ENCODE data around the gene BPIFB2. TPM values are rescaled to one million over a fixed set of nuclear protein-coding genes. Genes with fewer than 3 reads are reported as not detected.
"Not testable (repeated sequence)": the region's sequence is repeated elsewhere in the genome, so short reads cannot be mapped to it uniquely, and the experiment has no call there.

The BPIFB2 gene
- polyA plus RNA-seq, 1 donor from 2014 or later: not detected

DNA sequence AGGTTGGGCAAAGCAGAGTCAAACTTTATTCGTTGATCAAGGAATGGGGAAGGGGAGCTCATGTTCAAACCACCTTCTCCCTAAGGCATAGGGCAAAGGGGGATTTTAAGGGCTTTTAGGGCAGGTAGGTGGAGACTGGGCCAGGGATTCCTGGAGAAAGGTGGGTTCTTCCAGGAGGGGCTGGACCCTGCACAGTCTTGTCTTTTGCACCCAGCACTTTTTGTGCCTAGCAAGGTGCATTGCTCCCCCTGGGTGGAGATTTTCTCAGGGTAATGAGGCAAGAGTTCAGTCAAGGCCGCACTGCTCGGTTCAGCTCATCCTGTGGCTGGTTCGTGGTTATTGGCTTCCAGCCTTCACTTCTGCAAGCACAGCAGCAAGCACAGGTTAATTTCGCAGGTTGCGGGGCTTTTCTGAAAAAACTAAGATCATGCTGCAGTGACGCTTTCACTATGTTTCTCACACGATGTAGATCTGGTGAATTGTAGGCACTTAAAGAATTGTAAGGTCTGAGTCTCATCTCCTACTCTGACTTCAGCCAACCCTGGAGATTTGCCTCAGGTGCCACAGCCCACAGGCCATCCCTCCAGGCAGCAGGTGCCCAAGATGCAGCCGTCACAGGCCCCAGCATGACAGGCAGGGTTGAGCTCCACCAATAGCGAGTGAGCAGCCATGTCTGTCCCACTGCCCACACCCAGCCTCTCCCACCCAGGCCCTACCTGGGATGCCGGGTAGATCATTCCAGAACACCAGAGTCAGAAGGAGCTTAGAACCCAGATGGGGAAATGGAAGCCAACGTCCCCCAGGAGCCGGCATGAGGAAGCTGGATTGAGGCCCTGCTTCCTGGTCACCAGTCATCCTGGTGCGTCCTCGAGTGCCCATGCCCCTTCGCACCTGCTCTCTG is 40.4 kb upstream of the BPIFB2 start:
- Mint-ChIP-seq H3K27me3 (no peaks in the 10 kb centered on the region), H3K4me1 (peaks cover 12 to 27% (median 22%) of the 10 kb centered on the region in 3 donors), H3K9me3 (no peaks in the 10 kb centered on the region), H3K4me3 (peak overlapping the region in 3 of 4 donors; percentile 28 to 65 (median 65)), H3K27ac (peak overlapping the region; percentile 87 to 91 (median 89)), H3K36me3 (no peaks in the 10 kb centered on the region)

- no peaks in the 10 kb centered on the region for H3K36me3 Mint-ChIP-seq
- peak overlapping the region in 2 of 4 donors; percentile 12 to 59 for H3K4me3 Mint-ChIP-seq
- H3K9me3 Mint-ChIP-seq: peaks cover 0 to 1% (median 0%) of the 10 kb centered on the region in 3 donors
- H3K4me1 Mint-ChIP-seq: peaks cover 12 to 32% (median 25%) of the 10 kb centered on the region in 3 donors
- peak overlapping the region; percentile 53 to 91 (median 87) for H3K27ac Mint-ChIP-seq
- no peaks in the 10 kb centered on the region for H3K27me3 Mint-ChIP-seq
These were observed 39.5 kb upstream of the BPIFB2 start for GRCh38 chr20:32967961-32968457.

DNA sequence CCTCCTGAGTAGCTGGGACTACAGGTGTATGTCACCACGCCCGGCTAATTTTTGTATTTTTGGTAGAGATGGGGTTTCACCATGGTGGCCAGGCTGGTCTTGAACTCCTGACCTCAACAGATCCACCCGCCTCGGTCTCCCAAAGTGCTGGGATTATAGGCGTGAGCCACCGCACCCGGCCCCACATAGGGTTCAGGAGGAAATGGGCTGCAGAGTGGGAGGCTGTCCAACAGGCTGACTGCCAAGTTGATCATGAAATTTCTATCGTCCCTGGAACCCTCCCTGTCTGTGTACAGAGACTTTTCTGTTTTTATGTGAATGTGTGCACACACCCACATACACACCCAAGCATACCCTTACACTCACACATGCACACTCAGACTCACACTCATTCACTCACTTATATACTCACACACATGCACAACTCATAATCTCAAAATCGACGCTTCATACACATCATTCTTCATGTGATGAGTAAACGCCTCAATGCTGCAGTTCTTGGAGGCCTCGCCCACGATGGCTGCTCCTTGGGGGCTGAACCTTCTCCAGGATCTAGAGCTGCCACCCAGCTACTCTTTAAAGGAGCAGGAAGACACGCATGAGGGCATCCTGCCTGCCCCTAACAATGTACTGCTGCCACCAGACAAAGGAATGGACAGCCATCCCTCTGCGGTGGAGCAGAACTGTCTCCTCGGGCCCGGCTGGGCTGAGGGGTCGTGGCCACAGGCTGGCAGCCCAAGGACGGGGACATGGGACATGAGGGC is 38.8 kb upstream of the BPIFB2 start:
- peaks cover 0 to 3% (median 0%) of the 10 kb centered on the region in 3 donors for H3K9me3 Mint-ChIP-seq
- H3K27ac Mint-ChIP-seq: peak overlapping the region in 2 of 3 donors; percentile 17 to 88
- no peaks in the 10 kb centered on the region for H3K27me3 Mint-ChIP-seq
- no peaks in the 10 kb centered on the region for H3K36me3 Mint-ChIP-seq
- peak overlapping the region in 3 of 4 donors; percentile 6 to 79 (median 70) for H3K4me3 Mint-ChIP-seq
- peaks cover 16 to 38% (median 28%) of the 10 kb centered on the region in 3 donors for H3K4me1 Mint-ChIP-seq

DNA sequence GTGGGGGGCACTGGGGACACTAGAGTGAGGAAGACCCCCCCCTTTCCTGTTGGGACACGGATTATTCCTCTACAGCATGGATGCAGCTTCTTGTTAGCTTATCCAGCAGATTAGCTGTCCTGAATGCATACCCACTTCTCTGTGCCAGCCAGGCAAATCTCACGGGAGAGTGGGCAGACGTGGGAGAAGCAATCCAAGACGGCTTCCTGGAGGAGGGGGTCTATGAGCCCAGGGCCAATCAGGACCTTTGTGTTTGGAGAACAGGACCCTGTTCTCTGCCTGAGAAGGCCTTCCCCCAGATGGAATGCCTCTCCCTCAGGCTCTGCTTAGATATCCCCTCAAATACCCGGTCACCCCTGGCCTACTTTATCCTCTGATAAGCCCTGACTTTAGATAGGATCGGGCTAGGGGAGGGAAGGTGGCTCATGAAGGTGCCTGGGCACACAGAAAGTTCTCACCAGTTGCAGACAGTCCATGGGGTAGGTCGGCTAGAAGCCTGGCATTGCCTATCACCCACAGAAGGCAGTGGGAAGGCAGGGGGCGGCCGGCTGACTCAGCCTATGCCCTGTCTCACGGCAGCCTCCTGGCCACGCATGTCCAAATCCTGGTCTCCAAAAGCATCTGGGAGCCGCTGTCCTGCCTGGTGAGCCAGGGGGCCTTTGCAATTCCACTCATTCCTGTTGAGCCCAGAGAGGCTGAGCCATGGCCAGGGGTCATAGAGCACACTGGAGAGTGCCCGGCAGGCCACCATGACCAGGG is 38.0 kb upstream of the BPIFB2 start:
- H3K27ac Mint-ChIP-seq: peak overlapping the region in 2 of 3 donors; percentile 17 to 88
- H3K4me3 Mint-ChIP-seq: peak overlapping the region in 2 of 4 donors; percentile 6 to 79
- H3K9me3 Mint-ChIP-seq: peaks cover 0 to 3% (median 0%) of the 10 kb centered on the region in 3 donors
- no peaks in the 10 kb centered on the region for H3K27me3 Mint-ChIP-seq
- peaks cover 16 to 41% (median 31%) of the 10 kb centered on the region in 3 donors for H3K4me1 Mint-ChIP-seq
- H3K36me3 Mint-ChIP-seq: no peaks in the 10 kb centered on the region

- H3K36me3 Mint-ChIP-seq: no peaks in the 10 kb centered on the region
- peak overlapping the region in 2 of 3 donors; percentile 17 to 88 for H3K27ac Mint-ChIP-seq
- no peaks in the 10 kb centered on the region for H3K27me3 Mint-ChIP-seq
- H3K4me1 Mint-ChIP-seq: peaks cover 16 to 47% (median 34%) of the 10 kb centered on the region in 3 donors
- H3K9me3 Mint-ChIP-seq: peaks cover 0 to 3% (median 0%) of the 10 kb centered on the region in 3 donors
- H3K4me3 Mint-ChIP-seq: peak overlapping the region in 2 of 4 donors; percentile 38 to 45
These were observed 37.2 kb upstream of the BPIFB2 start for GRCh38 chr20:32970115-32970972.

- Mint-ChIP-seq H3K4me1 (peaks cover 16 to 47% (median 34%) of the 10 kb centered on the region in 3 donors), H3K27me3 (no peaks in the 10 kb centered on the region), H3K9me3 (peaks cover 0 to 3% (median 0%) of the 10 kb centered on the region in 3 donors), H3K27ac (no peak overlapping the region), H3K36me3 (no peaks in the 10 kb centered on the region), H3K4me3 (no peak overlapping the region)
These were observed 36.6 kb upstream of the BPIFB2 start for GRCh38 chr20:32970973-32971300.

DNA sequence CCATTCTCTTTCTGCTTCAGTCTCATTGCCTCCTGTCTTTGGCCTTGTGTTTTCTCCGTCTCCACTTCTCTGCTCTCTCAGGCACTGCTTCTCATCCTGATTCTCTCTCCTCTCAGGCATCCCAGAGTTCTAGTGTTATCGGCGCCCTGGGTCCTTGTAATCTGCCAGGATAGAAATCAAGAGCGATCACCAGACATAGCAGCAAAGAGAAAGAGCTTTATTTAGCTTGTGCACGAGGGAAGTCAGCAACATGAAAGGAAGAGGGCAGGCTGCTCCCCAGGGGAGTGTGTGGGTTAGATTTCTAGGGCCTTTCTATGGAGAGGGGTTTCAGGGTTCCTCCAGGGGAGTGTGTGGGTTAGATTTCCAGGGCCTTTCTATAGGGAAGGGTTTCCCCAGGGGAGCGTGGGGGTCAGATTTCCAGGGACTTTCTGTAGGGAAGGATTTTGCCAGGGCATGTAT is 35.8 kb upstream of the BPIFB2 start:
- Mint-ChIP-seq H3K27me3 (no peaks in the 10 kb centered on the region), H3K27ac (no peak overlapping the region), H3K4me1 (peaks cover 16 to 44% (median 29%) of the 10 kb centered on the region in 3 donors), H3K4me3 (no peak overlapping the region), H3K36me3 (no peaks in the 10 kb centered on the region), H3K9me3 (peaks cover 0 to 3% (median 3%) of the 10 kb centered on the region in 3 donors)

GRCh38 chr20:32972181-32973076 is 35.1 kb upstream of the BPIFB2 start:
- H3K27ac Mint-ChIP-seq: no peak overlapping the region
- peaks cover 0 to 3% (median 3%) of the 10 kb centered on the region in 3 donors for H3K9me3 Mint-ChIP-seq
- no peaks in the 10 kb centered on the region for H3K36me3 Mint-ChIP-seq
- no peaks in the 10 kb centered on the region for H3K27me3 Mint-ChIP-seq
- H3K4me3 Mint-ChIP-seq: peak overlapping the region in 1 of 4 donors; percentile 58
- peaks cover 9 to 37% (median 24%) of the 10 kb centered on the region in 3 donors for H3K4me1 Mint-ChIP-seq

DNA sequence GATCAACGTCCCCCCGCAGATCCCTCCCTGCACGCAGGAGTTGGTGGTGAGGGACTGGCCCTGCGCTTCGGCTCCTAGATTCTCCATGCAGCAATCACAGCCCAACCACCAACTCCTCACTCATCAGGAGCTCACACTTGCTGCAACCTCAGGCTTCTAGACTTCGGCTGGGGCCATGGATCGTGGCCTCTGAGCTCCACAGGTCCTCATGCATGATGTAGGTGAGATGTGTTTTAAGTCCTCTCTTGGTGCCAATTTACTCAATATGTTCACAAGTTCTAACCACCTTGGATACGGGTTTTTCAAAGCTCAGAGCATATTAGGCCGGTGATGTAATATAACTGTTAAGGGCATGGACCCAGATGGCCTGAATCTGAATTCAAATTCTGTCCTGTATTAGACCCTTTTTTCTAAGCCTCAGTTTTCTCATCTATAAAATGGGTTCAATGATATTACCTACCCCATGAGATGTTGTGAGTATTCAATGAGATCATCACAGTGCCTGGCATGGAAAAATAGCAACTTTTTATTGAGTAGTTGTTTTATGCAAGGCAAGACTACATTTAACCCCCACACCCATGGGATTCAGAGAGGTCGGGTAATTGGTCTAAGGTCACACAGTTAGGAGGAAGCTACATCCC is 34.3 kb upstream of the BPIFB2 start:
- Mint-ChIP-seq H3K4me3 (peak overlapping the region in 2 of 4 donors; percentile 58 to 70), H3K27me3 (no peaks in the 10 kb centered on the region), H3K9me3 (peaks cover 0 to 3% (median 3%) of the 10 kb centered on the region in 3 donors), H3K36me3 (no peaks in the 10 kb centered on the region), H3K4me1 (peaks cover 4 to 31% (median 23%) of the 10 kb centered on the region in 3 donors), H3K27ac (no peak overlapping the region)

DNA sequence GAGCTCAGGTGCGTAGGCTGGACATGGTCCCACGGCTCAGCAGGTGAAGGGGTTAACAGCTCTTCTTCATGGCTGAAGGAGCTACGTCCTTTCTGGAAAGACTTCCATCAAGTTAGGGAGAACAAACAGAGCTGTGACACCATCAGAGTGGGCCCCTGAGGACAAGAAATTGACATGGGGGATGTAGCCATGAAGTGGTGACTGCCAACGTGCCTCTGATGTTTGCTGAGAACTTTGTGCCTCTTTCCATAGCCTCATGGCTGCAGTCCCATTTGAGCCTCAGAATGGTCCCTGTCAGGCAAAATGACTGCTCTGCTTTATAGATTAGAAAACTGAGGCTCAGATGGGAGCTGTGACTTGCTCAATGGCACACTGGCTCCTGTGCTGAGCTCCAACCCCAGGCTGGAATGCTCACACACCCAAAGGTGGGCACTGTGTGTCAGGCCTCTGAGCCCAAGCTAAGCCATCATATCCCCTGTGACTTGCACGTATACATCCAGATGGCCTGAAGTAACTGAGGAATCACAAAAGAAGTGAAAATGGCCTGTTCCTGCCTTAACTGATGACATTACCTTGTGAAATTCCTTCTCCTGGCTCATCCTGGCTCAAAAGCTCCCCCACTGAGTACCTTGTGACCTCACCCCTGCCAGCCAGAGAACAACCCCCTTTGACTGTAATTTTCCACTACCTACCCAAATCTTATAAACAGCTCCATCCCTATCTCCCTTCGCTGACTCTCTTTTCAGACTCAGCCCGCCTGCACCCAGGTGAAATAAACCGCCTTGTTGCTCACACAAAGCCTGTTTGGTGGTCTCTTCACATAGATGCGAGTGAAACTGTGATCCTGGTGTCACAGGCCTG is 33.1 kb upstream of the BPIFB2 start:
- Mint-ChIP-seq H3K4me1 (peaks cover 4 to 26% (median 17%) of the 10 kb centered on the region in 3 donors), H3K27ac (peak overlapping the region; percentile 39 to 97 (median 81)), H3K4me3 (peak overlapping the region in 1 of 4 donors; percentile 54)
- H3K36me3 Mint-ChIP-seq, H3K9me3 Mint-ChIP-seq, H3K27me3 Mint-ChIP-seq: not testable (repeated sequence)

- not testable (repeated sequence) for H3K9me3 Mint-ChIP-seq, H3K36me3 Mint-ChIP-seq, H3K27me3 Mint-ChIP-seq
- Mint-ChIP-seq H3K4me3 (peak overlapping the region in 1 of 4 donors; percentile 37), H3K27ac (peak overlapping the region; percentile 60 to 97 (median 81)), H3K4me1 (peaks cover 4 to 23% (median 15%) of the 10 kb centered on the region in 3 donors)
These were observed 32.4 kb upstream of the BPIFB2 start for GRCh38 chr20:32975121-32975520.
